Transverse colon (tissue), 4 donors: ENCODE measurements around the gene SLC17A8. TPM values are rescaled to one million over a fixed set of nuclear protein-coding genes. Genes with fewer than 3 reads are reported as not detected.
A peak's percentile ranks its signal among the peaks of the same experiment; 100 is the strongest.

ENCODE experiments used
- DNase-seq: peaks from one replicate; pipeline ENCODE4 v3.0.0-alpha.2; 2019
- H3K27ac ChIP-seq, 4 donors: fragments of 200-600 bp; sonication (generic); 2 replicates each; pipeline ENCODE4 v1.5.1; 2016 to 2018; ENCODE audit warnings: inconsistent platforms in 4 of 4
- H3K27me3 ChIP-seq: fragments of 200-600 bp; sonication (generic); 2 replicates; pipeline ENCODE4 v1.5.1; 2017; ENCODE audit warnings: inconsistent platforms
- H3K36me3 ChIP-seq, 4 donors: fragments of 200-600 bp; sonication (generic); 2 replicates each; pipeline ENCODE4 v1.5.1; 2017 to 2019; ENCODE audit warnings: inconsistent platforms in 4 of 4
- H3K4me1 ChIP-seq, 4 donors: fragments of 200-600 bp; sonication (generic); 2 replicates each; pipeline ENCODE4 v1.5.1; 2017 to 2020; ENCODE audit warnings: inconsistent platforms in 4 of 4
- H3K4me3 ChIP-seq, 4 donors: fragments of 200-600 bp; sonication (generic); 1 replicate in 1 of 4; 2 replicates in 3 of 4; pipeline versions ENCODE4 v1.5.1 to v1.6.1; 2017 to 2019; ENCODE audit warnings: inconsistent platforms in 4 of 4
- H3K9me3 ChIP-seq, 2 donors: fragments of 200-600 bp; sonication (generic); 2 replicates each; pipeline ENCODE4 v1.5.1; 2017 to 2019; ENCODE audit warnings: inconsistent platforms in 2 of 2
- EP300 ChIP-seq: sonication (generic); formaldehyde crosslinking; IDR thresholded peaks from one replicate; pipeline ENCODE4 v1.6.1; 2017; ENCODE audit warnings: antibody characterized with exemption, low read depth
- POLR2A ChIP-seq: fragments of 450-650 bp; IDR thresholded peaks from one replicate; pipeline ENCODE4 v1.6.1; 2016; ENCODE audit warnings: antibody characterized with exemption, mild to moderate bottlenecking, moderate library complexity
- POLR2AphosphoS5 ChIP-seq, 3 donors: sonication (generic); formaldehyde crosslinking; IDR thresholded peaks; one replicate each; pipeline ENCODE4 v1.6.1; 2016; ENCODE audit warnings: antibody characterized with exemption in 3 of 3
- WGBS, 2 donors: methylation state at CpG; one replicate each; pipeline ENCODE4 v1.1.5; 2018; ENCODE audit warnings: low coverage in 1 of 2; 5-methylcytosine and 5-hydroxymethylcytosine counted together
- in situ Hi-C, 4 donors: fragments of 200-750 bp; cut with MboI; loops; one replicate each; pipeline versions ENCODE4 v1.15.0 to v1.15.1; 2017; ENCODE audit warnings: low sequenced_read_pairs in 3 of 4, low pct_ligation_motif_present in 1 of 4, low pct_unique_long_range_greater_than_20kb in 1 of 4
- intact Hi-C: fragments of 100-400 bp; cut with DNase I; formaldehyde crosslinking; loops from one replicate; pipeline ENCODE4 v1.15.1; 2023; ENCODE audit warnings: low total_unique reads
- total RNA-seq, 4 donors: library from RNA; depleted of rRNA; stranded (reverse); fragments of >200 nt; gene quantifications; one replicate each; pipeline ENCODE4 v1.1.0, GENCODE V29; 2016
- TF ChIP-seq, protein P1 (sequence below), 5 experiments: fragments of 200-600 bp in 3 of 5; fragments of 450-650 bp in 2 of 5; sonication (generic) in 3 of 5; IDR thresholded peaks; 1 replicate in 2 of 5; 2 replicates in 3 of 5; pipeline ENCODE4 v1.5.1; 2016 to 2017; ENCODE audit warnings: antibody characterized with exemption in 5 of 5, inconsistent platforms in 3 of 5, mild to moderate bottlenecking in 2 of 5, moderate library complexity in 1 of 5

Gene SLC17A8
- total RNA-seq, 4 donors from 2014 or later, result 5.4 to 21.8 (median 7.5) TPM

DNA sequence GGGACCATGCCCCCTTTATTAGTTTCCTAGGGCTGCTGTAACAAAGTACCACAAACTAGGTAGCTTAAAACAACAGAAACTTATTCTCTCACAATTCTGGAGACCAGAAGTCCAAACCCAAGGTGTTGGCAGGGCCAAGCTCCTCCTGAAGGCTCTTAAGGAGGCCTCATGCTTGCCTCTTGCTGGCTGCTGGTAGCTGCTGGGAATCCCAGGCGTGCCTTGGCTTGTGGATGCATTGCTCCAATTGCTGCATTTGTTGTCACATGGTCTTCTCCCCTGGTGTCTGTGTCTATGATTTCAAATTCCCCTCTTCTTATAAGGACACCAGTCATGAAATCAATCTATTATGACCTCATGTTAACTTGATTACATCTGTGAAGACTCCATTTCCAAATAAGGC is 11.2 kb downstream of the SLC17A8 start:
- in situ Hi-C loops (loop anchor here in 3 of 4 donors (25.0 kb wide), 1 partner anchor 369 kb away; no protein-coding TSS in a partner anchor), intact Hi-C loops (no loop called here)
- 63% methylated on average over 1 of the region's 1 CpG; no CpG with 5 or more reads in 1 of the 2 donors for WGBS, 2 donors

DNA sequence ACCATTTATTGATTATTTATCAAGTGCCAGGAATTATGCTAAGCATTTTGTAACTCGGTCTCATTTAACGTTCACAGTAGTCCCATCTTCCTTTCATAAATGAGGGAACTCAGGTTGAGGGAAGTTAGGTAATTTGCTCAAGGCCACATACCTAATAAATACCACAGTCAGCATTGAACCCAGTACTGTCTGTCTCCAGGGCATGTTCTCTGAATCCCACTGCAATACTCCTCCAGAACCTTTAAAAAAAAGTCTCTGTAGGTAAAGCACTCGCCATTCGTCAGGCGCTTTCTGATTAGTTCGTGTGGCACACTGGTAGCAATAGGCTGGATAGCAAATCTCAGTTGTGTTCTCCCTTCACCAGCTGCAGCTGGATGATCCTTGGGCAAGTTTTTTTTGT is 14.3 kb downstream of the SLC17A8 start:
- in situ Hi-C loops, result loop anchor here in 3 of 4 donors (25.0 kb wide), 1 partner anchor 366 kb away; no protein-coding TSS in a partner anchor
- intact Hi-C loops, result no loop called here
- Histone ChIP-seq H3K27ac (no peak overlapping the region), H3K9me3 (no peaks in the 10 kb centered on the region), H3K4me3 (no peak overlapping the region), H3K36me3 (no peaks in the 10 kb centered on the region), H3K4me1 (peaks cover 0 to 4% (median 0%) of the 10 kb centered on the region in 4 donors), H3K27me3 (no peaks in the 10 kb centered on the region)
- 80 to 89% methylated on average over 4 to 6 of the region's 6 CpGs for WGBS, 2 donors
- no peak for DNase-seq
- TF ChIP-seq EP300 (no peak), POLR2A (no peak), POLR2AphosphoS5 (IDR thresholded peaks at IDR 0.05) (no peak)
- TF ChIP-seq, protein P1, sequence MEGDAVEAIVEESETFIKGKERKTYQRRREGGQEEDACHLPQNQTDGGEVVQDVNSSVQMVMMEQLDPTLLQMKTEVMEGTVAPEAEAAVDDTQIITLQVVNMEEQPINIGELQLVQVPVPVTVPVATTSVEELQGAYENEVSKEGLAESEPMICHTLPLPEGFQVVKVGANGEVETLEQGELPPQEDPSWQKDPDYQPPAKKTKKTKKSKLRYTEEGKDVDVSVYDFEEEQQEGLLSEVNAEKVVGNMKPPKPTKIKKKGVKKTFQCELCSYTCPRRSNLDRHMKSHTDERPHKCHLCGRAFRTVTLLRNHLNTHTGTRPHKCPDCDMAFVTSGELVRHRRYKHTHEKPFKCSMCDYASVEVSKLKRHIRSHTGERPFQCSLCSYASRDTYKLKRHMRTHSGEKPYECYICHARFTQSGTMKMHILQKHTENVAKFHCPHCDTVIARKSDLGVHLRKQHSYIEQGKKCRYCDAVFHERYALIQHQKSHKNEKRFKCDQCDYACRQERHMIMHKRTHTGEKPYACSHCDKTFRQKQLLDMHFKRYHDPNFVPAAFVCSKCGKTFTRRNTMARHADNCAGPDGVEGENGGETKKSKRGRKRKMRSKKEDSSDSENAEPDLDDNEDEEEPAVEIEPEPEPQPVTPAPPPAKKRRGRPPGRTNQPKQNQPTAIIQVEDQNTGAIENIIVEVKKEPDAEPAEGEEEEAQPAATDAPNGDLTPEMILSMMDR (IDR thresholded peaks at IDR 0.05), result no peak

More for the DNA sequence above, 11.2 kb downstream of the SLC17A8 start:
- H3K27me3 ChIP-seq, result no peaks in the 10 kb centered on the region
- H3K4me3 ChIP-seq, result no peak overlapping the region
- H3K27ac ChIP-seq, result no peak overlapping the region
- no peaks in the 10 kb centered on the region for H3K4me1 ChIP-seq
- H3K9me3 ChIP-seq, result no peaks in the 10 kb centered on the region
- no peak for TF ChIP-seq POLR2AphosphoS5 (IDR thresholded peaks at IDR 0.05)
- TF ChIP-seq, protein P1 (IDR thresholded peaks at IDR 0.05), result no peak
- no peak for TF ChIP-seq EP300
- no peaks in the 10 kb centered on the region for H3K36me3 ChIP-seq
- no peak for DNase-seq

DNA sequence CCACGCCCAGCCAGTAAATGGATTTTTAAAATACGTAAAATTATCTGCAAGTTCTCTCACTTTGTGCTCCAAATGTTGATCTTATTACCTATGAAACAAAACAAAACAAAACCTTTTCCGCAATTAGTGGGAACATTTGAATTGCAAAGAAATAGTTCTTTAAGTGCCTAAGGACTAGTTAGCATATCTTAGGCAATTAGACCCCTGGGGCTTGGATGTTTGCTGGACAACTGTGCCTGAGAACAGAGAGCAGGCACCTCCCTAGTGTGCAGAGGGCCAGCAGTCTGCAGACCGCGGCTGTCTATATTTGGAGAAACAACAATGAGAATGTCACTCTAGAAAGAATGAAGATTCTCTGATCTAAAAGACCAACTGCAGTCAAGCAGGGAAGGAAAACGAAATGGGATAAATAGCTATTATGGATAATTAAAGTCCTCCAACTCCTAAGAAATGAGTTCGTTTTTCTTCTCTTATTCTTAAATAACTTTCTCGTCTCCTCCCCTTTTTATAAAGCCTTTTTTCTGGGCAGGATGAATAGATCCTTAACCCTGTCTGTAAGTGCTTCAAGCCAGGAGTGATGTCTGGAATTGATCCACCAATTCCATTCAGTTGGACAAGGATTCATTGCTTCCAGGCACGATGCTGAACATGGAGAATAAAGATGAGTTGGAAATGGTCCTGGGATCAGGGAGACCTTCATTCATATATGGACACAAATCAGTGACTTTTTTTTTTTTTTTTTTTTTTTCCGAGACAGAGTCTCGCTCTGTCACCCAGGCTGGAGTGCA is 16.2 kb downstream of the SLC17A8 start:
- Histone ChIP-seq H3K36me3 (no peaks in the 10 kb centered on the region), H3K27me3 (no peaks in the 10 kb centered on the region), H3K27ac (no peak overlapping the region), H3K9me3 (no peaks in the 10 kb centered on the region), H3K4me1 (peaks cover 0 to 4% (median 0%) of the 10 kb centered on the region in 4 donors), H3K4me3 (no peak overlapping the region)
- intact Hi-C loops, result no loop called here
- 65 to 68% methylated on average over 9 to 11 of the region's 11 CpGs for WGBS, 2 donors
- DNase-seq, result no peak
- TF ChIP-seq, protein P1 (IDR thresholded peaks at IDR 0.05), result no peak
- TF ChIP-seq POLR2AphosphoS5 (IDR thresholded peaks at IDR 0.05), result no peak
- TF ChIP-seq EP300, result no peak
- no peak for TF ChIP-seq POLR2A
- in situ Hi-C loops, result loop anchor here in 3 of 4 donors (25.0 kb wide), 1 partner anchor 364 kb away; no protein-coding TSS in a partner anchor

DNA sequence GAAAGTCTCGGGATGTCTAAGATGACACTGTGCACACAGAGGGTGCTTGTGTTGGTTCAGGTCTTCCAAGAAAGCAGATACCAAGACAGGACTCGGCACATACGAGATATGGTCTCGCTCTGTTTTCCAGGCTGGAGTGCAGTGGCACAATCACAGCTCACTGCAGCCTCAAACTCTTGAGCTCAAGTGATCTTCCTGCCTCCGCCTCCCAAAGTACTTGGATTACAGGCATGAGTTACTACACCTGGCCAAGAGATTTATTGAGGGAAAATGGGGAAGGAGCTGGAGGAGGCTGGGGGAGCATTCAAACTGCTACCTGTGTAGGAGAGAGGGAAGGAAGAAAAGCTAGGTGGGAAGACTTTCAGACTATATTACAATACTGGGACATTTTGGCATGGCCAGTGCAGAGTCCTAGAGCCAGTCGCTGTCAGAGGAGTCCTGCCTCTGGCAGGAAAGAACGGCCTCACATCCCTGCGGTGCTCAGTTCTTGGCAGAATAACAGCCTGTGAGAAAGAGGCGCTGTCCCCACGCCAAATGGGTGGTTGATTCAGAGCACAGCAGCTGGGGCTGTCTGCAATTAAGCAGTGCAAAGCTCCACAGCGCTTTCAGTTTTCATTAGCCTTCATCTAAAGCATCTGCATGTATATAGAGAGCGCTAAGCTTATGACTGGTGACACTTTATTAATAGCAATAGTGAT is 18.3 kb downstream of the SLC17A8 start:
- Histone ChIP-seq H3K4me3 (no peak overlapping the region), H3K36me3 (no peaks in the 10 kb centered on the region), H3K27me3 (no peaks in the 10 kb centered on the region), H3K27ac (no peak overlapping the region), H3K4me1 (peaks cover 0 to 4% (median 0%) of the 10 kb centered on the region in 4 donors), H3K9me3 (no peaks in the 10 kb centered on the region)
- intact Hi-C loops, result no loop called here
- in situ Hi-C loops, result loop anchor here in 3 of 4 donors (25.0 kb wide), 3 partner anchors 162 to 312 kb away; partner anchors contain the start of gene GAS2L3 (in 1 of the 3)
- no peak for TF ChIP-seq POLR2AphosphoS5 (IDR thresholded peaks at IDR 0.05)
- no peak for TF ChIP-seq POLR2A
- TF ChIP-seq EP300, result no peak
- TF ChIP-seq, protein P1 (IDR thresholded peaks at IDR 0.05), result no peak
- DNase-seq, result peak; percentile 35
- WGBS, 2 donors, result 55 to 65% methylated on average over 7 to 12 of the region's 12 CpGs
